GM12878 (cell line): ENCODE data around the gene SPATA2. TPM values are rescaled to one million over a fixed set of nuclear protein-coding genes. Genes with fewer than 3 reads are reported as not detected.
A peak's percentile ranks its signal among the peaks of the same experiment; 100 is the strongest.

Source experiments
- ATAC-seq: fragments of 200-7000 bp; cut with Tn5 transposase; 3 replicates; pipeline ENCODE4 v1.9.1; 2020; ENCODE audit warnings: mild to moderate bottlenecking, moderate library complexity
- BruUV-seq: library from RNA; stranded (reverse); fragments of 400-500 nt; replicated peaks from 2 replicates; lab custom pipeline; 2021; lab: Mats Ljungman, UMichigan
- CTCF ChIA-PET: fragments of 300-600 bp; sonication (Branson Sonifier 250); formaldehyde crosslinking; extraction: SDS; loops from one replicate; lab custom pipeline; 2021; ENCODE audit warnings: inconsistent platforms; lab: Yijun Ruan, JAX
- POLR2A ChIA-PET: fragments of 350-600 bp; formaldehyde crosslinking; extraction: SDS; loops from one replicate; lab custom pipeline; 2021; ENCODE audit warnings: inconsistent platforms; lab: Charles Lee
- RAD21 ChIA-PET: fragments of 300-600 bp; sonication (Branson Sonifier 250); formaldehyde crosslinking; loops from one replicate; lab custom pipeline; 2023; ENCODE audit warnings: antibody characterized with exemption; ENCODE audit not compliant: unreplicated experiment; lab: Charles Lee
- SMC1A ChIA-PET: fragments of 300-600 bp; sonication (Branson Sonifier 250); formaldehyde crosslinking; loops from one replicate; lab custom pipeline; 2023; ENCODE audit not compliant: unreplicated experiment, uncharacterized antibody; lab: Charles Lee
- DNase-seq: peaks from one replicate; pipeline ENCODE4 v3.0.0-alpha.2; 2011; ENCODE audit warnings: low read depth, low spot score
- FAIRE-seq: peaks from 3 replicates; lab custom pipeline; 2011; peaks lifted over from hg19 to GRCh38; lab: Jason Lieb, UNC
- H2AFZ ChIP-seq: 2 replicates; pipeline ENCODE4 v1.6.0; 2011; ENCODE audit warnings: low read depth, low read length, control low read depth; ENCODE audit not compliant: control insufficient read depth
- H3K27ac ChIP-seq: 2 replicates; pipeline ENCODE4 v1.5.1; 2011; ENCODE audit warnings: control low read depth; ENCODE audit not compliant: control insufficient read depth, insufficient read depth
- H3K27me3 ChIP-seq, 2 experiments: replicated peaks in 1 of 2; 2 replicates each; pipeline versions ENCODE4 v1.6.0 to v1.6.1; 2011; ENCODE audit warnings: low read length in 1 of 2; ENCODE audit not compliant: control insufficient read depth in 2 of 2, insufficient read depth in 2 of 2
- H3K36me3 ChIP-seq, 2 experiments: 2 replicates each; pipeline ENCODE4 v1.5.1; 2011; ENCODE audit warnings: low read length in 1 of 2; ENCODE audit not compliant: control insufficient read depth in 2 of 2, insufficient read depth in 2 of 2
- H3K4me1 ChIP-seq: 2 replicates; pipeline ENCODE4 v1.6.1; 2011; ENCODE audit warnings: mild to moderate bottlenecking, low read length, moderate library complexity, mixed read lengths; ENCODE audit not compliant: control insufficient read depth, insufficient read depth
- H3K4me2 ChIP-seq: 2 replicates; pipeline ENCODE4 v1.6.0; 2011; ENCODE audit warnings: control low read depth; ENCODE audit not compliant: control insufficient read depth, insufficient read depth
- H3K4me3 ChIP-seq: fragments of 200-600 bp; sonication (generic); 2 replicates; pipeline ENCODE4 v1.5.1; 2016
- H3K79me2 ChIP-seq: 2 replicates; pipeline ENCODE4 v1.6.0; 2011; ENCODE audit warnings: low read length; ENCODE audit not compliant: control insufficient read depth, insufficient read depth
- H3K9ac ChIP-seq: 2 replicates; pipeline ENCODE4 v1.8.0; 2011; ENCODE audit warnings: low read length, control low read depth, mixed read lengths; ENCODE audit not compliant: control insufficient read depth, insufficient read depth
- H3K9me3 ChIP-seq: replicated peaks from 3 replicates; pipeline ENCODE4 v1.5.1; 2011; ENCODE audit warnings: mild to moderate bottlenecking, low read length; ENCODE audit not compliant: control insufficient read depth, insufficient read depth
- H4K20me1 ChIP-seq: 2 replicates; pipeline ENCODE4 v1.6.0; 2011; ENCODE audit not compliant: control insufficient read depth, insufficient read depth
- EED ChIP-seq: sonication (generic); IDR thresholded peaks from 2 replicates; pipeline ENCODE4 v1.6.1; 2016; ENCODE audit warnings: antibody characterized with exemption, low read depth
- IKZF2 ChIP-seq, 2 experiments: fragments of 450-650 bp; IDR thresholded peaks; 2 replicates each; pipeline ENCODE4 v1.6.1; 2017; ENCODE audit warnings: mild to moderate bottlenecking in 2 of 2, moderate library complexity in 2 of 2
- MEF2A ChIP-seq: IDR thresholded peaks from 2 replicates; pipeline ENCODE4 v1.6.1; 2011; ENCODE audit warnings: low read depth, mild to moderate bottlenecking, low read length, moderate library complexity; ENCODE audit not compliant: insufficient read depth
- MEF2B ChIP-seq: fragments of 450-650 bp; IDR thresholded peaks from 2 replicates; pipeline ENCODE4 v1.6.1; 2018; ENCODE audit warnings: mild to moderate bottlenecking, moderate library complexity; ENCODE audit not compliant: partially characterized antibody, poor library complexity, severe bottlenecking
- POLR2A ChIP-seq: IDR thresholded peaks from 2 replicates; pipeline ENCODE4 v1.6.1; 2011; ENCODE audit warnings: low read depth, mild to moderate bottlenecking, low read length
- POLR2AphosphoS5 ChIP-seq: IDR thresholded peaks from 2 replicates; pipeline ENCODE4 v1.6.1; 2011; ENCODE audit warnings: mild to moderate bottlenecking, low read length, inconsistent platforms
- SRF ChIP-seq, 2 experiments: IDR thresholded peaks; 2 replicates each; pipeline ENCODE4 v1.6.1; 2011; ENCODE audit warnings: low read depth in 2 of 2, low read length in 2 of 2, mild to moderate bottlenecking in 1 of 2, moderate library complexity in 1 of 2
- TCF7 ChIP-seq: IDR thresholded peaks from 2 replicates; pipeline ENCODE4 v1.6.1; 2014; ENCODE audit warnings: antibody characterized with exemption, borderline replicate concordance
- WGBS: methylation state at CpG from one replicate; pipeline ENCODE4 v1.1.6; 2016; ENCODE audit warnings: low lambda C conversion rate; ENCODE audit not compliant: insufficient replicate concordance, insufficient coverage; ENCODE audit errors: missing lambda C conversion rate; 5-methylcytosine and 5-hydroxymethylcytosine counted together
- in situ Hi-C: fragments of 300-500 bp; cut with MboI; formaldehyde crosslinking; loops from 9 replicates; pipeline ENCODE4 v1.14.3; 2018; ENCODE audit warnings: mixed read lengths
- intact Hi-C: fragments of 100-400 bp; cut with micrococcal nuclease; formaldehyde crosslinking; loops from one replicate; pipeline ENCODE4 v1.14.2; 2022; ENCODE audit not compliant: unreplicated experiment
- polyA plus RNA-seq, 11 experiments: library from polyadenylated mRNA; depleted of rRNA in 4 of 11; unstranded in 6 of 11; stranded (reverse) in 5 of 11; fragments of >200 nt; fragmentation: Nextera tagmentation in 4 of 11; fragmentation: Illumina TruSeq in 1 of 11; extraction: Ambion mirVana in 4 of 11; extraction: Trizol in 1 of 11; gene quantifications; 1 replicate in 1 of 11; 2 replicates in 10 of 11; pipeline versions ENCODE4 v1.2.1 to v1.2.3, GENCODE V29; 2011 to 2016; ENCODE audit warnings: inconsistent platforms in 2 of 11, missing spikeins in 2 of 11, low read depth in 1 of 11
- total RNA-seq, 4 experiments: library from RNA; depleted of rRNA in 3 of 4; stranded (reverse); fragments of >200 nt in 3 of 4; fragmentation: Illumina TruSeq in 1 of 4; extraction: Trizol in 1 of 4; gene quantifications; 2 replicates each; pipeline versions ENCODE4 v1.2.1 to v1.2.3, GENCODE V29; 2013 to 2021
- TF ChIP-seq, protein P1 (sequence below): fragments of 450-650 bp; IDR thresholded peaks from 2 replicates; pipeline ENCODE4 v1.6.1; 2017; ENCODE audit warnings: mild to moderate bottlenecking, moderate library complexity

The SPATA2 gene
- total and polyA plus RNA-seq, 10 of the 15 experiments (the other 5 are each of a cell fraction or from before 2014, with no cell fraction given): 0.93 to 11.7 (median 5.6) TPM

DNA sequence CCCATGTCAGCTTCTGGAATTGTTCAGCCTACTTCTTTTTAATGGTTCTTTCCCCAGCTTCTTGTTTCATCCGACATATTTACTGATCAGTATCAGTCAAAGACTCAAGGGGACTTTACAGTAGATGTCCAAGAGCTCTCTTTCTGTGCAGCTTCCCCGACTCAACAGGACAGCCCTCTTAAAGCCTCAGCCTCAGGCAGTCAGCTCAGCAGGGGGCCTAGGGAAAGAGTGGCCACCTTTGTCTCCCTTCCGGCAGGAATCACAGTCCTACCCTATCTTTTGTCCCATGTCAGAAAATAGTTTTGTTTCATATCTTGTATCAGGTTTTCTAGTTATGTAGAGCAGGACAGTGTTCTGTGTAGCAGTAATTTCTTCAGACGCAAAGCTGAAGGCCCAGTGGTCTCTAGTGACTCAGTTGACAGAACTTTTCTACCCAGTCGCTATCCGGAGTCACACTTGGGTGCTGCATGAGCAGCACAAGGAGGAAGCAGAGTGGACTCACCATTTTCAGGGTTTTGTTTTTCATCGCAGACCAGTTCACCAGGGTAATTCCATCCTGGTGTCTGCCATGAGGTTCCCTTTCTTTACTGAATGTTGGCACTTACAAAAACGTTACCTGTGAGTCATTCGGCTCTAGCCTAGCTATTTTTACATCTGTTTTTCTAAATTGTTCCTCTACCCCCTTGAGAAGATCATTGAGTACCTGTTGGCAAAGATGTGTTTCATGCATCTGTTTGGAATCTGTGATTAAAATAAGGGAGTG lies 47.7 kb downstream of the SPATA2 start:
- Histone ChIP-seq H3K9ac (peak overlapping the region; percentile 43), H3K27me3 (no peaks in the 10 kb centered on the region), H3K4me3 (no peak overlapping the region), H3K79me2 (no peaks in the 10 kb centered on the region), H2AFZ (peak overlapping the region; percentile 37), H3K4me2 (peak overlapping the region; percentile 61), H4K20me1 (no peaks in the 10 kb centered on the region), H3K9me3 (no peaks in the 10 kb centered on the region), H3K36me3 (peaks cover 4 to 6% of the 10 kb centered on the region in 2 experiments; a peak in 3 of 4 replicates), H3K4me1 (peaks cover 19% of the 10 kb centered on the region), H3K27ac (peak overlapping the region; percentile 84)
- in situ Hi-C loops: loop anchor here (25.0 kb wide), 1 partner anchor 530 kb away; no protein-coding TSS in a partner anchor
- DNase-seq: peak; percentile 57
- WGBS: 3% methylated on average over 9 of the region's 9 CpGs
- ChIA-PET RAD21 (interaction anchor here (1.1 to 1.2 kb wide), 2 partner anchors 47 to 188 kb away, joined by 3 to 4 read pairs; no protein-coding TSS in a partner anchor), CTCF (interaction anchor here (0.6 to 2.2 kb wide), 7 partner anchors 10 to 333 kb away, joined by 3 to 12 read pairs (median 3); no protein-coding TSS in a partner anchor), POLR2A (interaction anchor here (0.9 kb wide), 1 partner anchor 117 kb away, joined by 3 read pairs; no protein-coding TSS in a partner anchor), SMC1A (interaction anchor here (1.2 to 2.0 kb wide), 8 partner anchors 10 to 326 kb away, joined by 3 to 6 read pairs (median 4); no protein-coding TSS in a partner anchor)
- intact Hi-C loops: no loop called here
- TF ChIP-seq MEF2B (peak; percentile 13), SRF (IDR thresholded peaks at IDR 0.05; ENCODE audit: low read depth in 2 of 2, low read length in 2 of 2) (0 out of 4 replicates have a peak, but pooled peaks of 1 of the 2 experiments have one; percentile 1), TCF7 (no peak), EED (no peak), MEF2A (0 out of 2 replicates have a peak, but pooled peaks have one; percentile 45), POLR2AphosphoS5 (peak; percentile 32; the same call in 1 of the 2 replicates), IKZF2 (IDR thresholded peaks at IDR 0.05) (peak in 1 of 2 experiments; percentile 31; a peak in 2 of 4 replicates), POLR2A (peak; percentile 2; the same call in 1 of the 2 replicates)
- TF ChIP-seq, protein P1, sequence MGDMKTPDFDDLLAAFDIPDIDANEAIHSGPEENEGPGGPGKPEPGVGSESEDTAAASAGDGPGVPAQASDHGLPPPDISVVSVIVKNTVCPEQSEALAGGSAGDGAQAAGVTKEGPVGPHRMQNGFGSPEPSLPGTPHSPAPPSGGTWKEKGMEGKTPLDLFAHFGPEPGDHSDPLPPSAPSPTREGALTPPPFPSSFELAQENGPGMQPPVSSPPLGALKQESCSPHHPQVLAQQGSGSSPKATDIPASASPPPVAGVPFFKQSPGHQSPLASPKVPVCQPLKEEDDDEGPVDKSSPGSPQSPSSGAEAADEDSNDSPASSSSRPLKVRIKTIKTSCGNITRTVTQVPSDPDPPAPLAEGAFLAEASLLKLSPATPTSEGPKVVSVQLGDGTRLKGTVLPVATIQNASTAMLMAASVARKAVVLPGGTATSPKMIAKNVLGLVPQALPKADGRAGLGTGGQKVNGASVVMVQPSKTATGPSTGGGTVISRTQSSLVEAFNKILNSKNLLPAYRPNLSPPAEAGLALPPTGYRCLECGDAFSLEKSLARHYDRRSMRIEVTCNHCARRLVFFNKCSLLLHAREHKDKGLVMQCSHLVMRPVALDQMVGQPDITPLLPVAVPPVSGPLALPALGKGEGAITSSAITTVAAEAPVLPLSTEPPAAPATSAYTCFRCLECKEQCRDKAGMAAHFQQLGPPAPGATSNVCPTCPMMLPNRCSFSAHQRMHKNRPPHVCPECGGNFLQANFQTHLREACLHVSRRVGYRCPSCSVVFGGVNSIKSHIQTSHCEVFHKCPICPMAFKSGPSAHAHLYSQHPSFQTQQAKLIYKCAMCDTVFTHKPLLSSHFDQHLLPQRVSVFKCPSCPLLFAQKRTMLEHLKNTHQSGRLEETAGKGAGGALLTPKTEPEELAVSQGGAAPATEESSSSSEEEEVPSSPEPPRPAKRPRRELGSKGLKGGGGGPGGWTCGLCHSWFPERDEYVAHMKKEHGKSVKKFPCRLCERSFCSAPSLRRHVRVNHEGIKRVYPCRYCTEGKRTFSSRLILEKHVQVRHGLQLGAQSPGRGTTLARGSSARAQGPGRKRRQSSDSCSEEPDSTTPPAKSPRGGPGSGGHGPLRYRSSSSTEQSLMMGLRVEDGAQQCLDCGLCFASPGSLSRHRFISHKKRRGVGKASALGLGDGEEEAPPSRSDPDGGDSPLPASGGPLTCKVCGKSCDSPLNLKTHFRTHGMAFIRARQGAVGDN: peak; percentile 67
- BruUV-seq: no TSS peak
- peak; percentile 71 for ATAC-seq
- FAIRE-seq: no peak
